BLaER1 (cell line): ENCODE measurements around the gene UBASH3B.
A peak's percentile ranks its signal among the peaks of the same experiment; 100 is the strongest.

ENCODE experiments used
- H3K27ac ChIP-seq: shearing (Covaris generic); formaldehyde crosslinking; 2 replicates; pipeline ENCODE4 v1.8.1; 2022
- H3K27me3 ChIP-seq: shearing (Covaris generic); formaldehyde crosslinking; 2 replicates; pipeline ENCODE4 v1.8.1; 2022
- H3K36me3 ChIP-seq: shearing (Covaris generic); formaldehyde crosslinking; 2 replicates; pipeline ENCODE4 v1.8.1; 2022
- H3K4me1 ChIP-seq: shearing (Covaris generic); formaldehyde crosslinking; 2 replicates; pipeline ENCODE4 v1.8.1; 2022
- H3K4me2 ChIP-seq: shearing (Covaris generic); formaldehyde crosslinking; 2 replicates; pipeline ENCODE4 v1.8.1; 2022
- H3K4me3 ChIP-seq: shearing (Covaris generic); formaldehyde crosslinking; 2 replicates; pipeline ENCODE4 v1.8.1; 2022
- H3K9ac ChIP-seq: shearing (Covaris generic); formaldehyde crosslinking; 2 replicates; pipeline ENCODE4 v1.8.1; 2022
- H3K9me3 ChIP-seq: shearing (Covaris generic); formaldehyde crosslinking; 2 replicates; pipeline ENCODE4 v1.8.1; 2022
- H4K20me1 ChIP-seq: shearing (Covaris generic); formaldehyde crosslinking; 2 replicates; pipeline ENCODE4 v1.8.1; 2022
- Cebpa-rat ChIP-seq: shearing (Covaris generic); IDR thresholded peaks from 2 replicates; pipeline ENCODE4 v1.8.1; 2022

The UBASH3B gene

DNA sequence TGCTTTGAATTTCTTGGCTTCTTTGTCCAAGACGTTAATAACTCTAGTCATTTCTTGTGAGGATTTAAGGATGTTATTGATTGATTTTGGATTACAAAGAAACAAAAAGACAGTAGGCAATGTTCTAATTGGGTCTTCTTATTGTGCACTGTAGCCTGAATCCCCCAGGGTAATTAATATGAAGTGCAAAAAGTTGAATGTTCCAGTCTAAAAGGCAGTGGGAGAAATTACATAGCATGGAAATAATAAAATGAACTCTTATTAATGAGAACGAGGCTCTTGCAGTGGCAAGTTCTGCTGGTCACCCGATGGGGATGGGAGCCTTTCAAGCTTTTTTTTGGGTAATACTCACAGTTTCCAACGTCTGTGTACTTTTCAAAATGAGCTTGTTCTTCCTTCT, 45.6 kb downstream of the UBASH3B start:
- peak overlapping the region; percentile 96 for H3K27ac ChIP-seq
- H3K27me3 ChIP-seq, result no peaks in the 10 kb centered on the region
- peaks cover 70% of the 10 kb centered on the region for H3K36me3 ChIP-seq
- 0 out of 2 replicates have a peak, but pooled peaks cover 2% of the 10 kb centered on the region for H4K20me1 ChIP-seq
- peak overlapping the region; percentile 87 for H3K4me2 ChIP-seq
- H3K4me3 ChIP-seq, result no peak overlapping the region
- H3K9ac ChIP-seq, result peak overlapping the region; percentile 51
- no peaks in the 10 kb centered on the region for H3K9me3 ChIP-seq
- peaks cover 97% of the 10 kb centered on the region for H3K4me1 ChIP-seq
- no peak for TF ChIP-seq Cebpa-rat

DNA sequence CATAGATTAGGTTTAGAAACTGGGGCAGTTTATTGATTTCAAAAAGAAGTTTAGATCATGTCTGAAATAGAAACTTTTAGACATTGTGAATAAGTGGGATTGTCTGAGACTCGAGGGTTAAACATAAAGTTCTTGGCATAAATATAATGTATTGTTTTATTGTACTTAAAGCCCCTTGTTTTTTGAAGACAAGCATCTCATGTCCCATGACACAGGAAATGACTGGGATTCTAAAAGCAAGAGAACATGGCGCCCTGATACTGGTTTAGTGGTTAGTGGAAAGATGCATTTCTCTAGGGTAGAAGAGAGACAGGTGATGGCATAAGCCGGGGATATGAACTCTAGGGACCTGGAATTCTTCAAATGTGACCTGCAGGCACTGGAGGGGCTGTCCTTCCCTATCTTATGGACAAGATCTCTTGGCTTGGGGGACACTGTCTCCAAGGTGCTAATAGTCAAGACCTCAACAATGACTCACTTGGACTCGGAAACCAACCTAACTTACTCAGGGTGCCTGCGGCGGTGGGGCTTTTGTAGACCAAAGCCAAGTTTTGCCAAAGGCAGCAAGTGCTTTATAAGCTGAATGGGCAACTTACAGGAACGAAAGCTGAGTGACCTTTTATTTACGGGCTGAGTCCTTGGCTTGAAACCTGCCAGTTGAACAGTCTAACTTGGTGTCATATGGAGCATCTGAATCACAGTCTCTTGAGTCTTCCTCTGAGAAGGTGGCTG, 48.2 kb downstream of the UBASH3B start:
- Histone ChIP-seq H4K20me1 (0 out of 2 replicates have a peak, but pooled peaks cover 6% of the 10 kb centered on the region), H3K36me3 (peaks cover 86% of the 10 kb centered on the region), H3K4me2 (peak overlapping the region; percentile 87), H3K4me3 (peak overlapping the region; percentile 9; the same call in 1 of the 2 replicates), H3K27me3 (no peaks in the 10 kb centered on the region), H3K9me3 (no peaks in the 10 kb centered on the region), H3K4me1 (peaks cover 100% of the 10 kb centered on the region), H3K9ac (peak overlapping the region; percentile 16; the same call in 1 of the 2 replicates), H3K27ac (peak overlapping the region; percentile 96)
- TF ChIP-seq Cebpa-rat, result no peak

DNA sequence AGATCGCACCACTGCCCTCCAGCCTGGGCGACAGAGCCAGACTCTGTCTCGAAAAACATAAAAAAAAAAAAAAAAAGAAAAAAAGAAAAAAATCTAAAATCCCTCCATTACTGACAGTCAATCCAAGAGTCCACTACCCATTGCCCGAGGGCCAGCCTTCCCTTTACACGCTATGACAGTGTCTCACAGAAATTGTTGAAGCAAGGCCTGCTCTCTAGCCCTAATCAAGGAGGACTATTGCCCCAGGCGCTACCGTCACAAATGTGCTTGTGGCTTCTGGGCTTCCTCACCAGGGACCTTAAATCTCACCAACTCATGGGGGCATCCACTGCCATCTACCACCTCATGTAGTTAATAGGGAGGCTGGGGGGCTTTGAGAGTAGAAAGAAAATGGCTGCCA, 49.9 kb downstream of the UBASH3B start:
- H4K20me1 ChIP-seq, result 0 out of 2 replicates have a peak, but pooled peaks cover 22% of the 10 kb centered on the region
- peak overlapping the region; percentile 62; the same call in 1 of the 2 replicates for H3K9ac ChIP-seq
- H3K4me2 ChIP-seq, result peak overlapping the region; percentile 87
- no peak overlapping the region; the same call in 1 of the 2 replicates for H3K4me3 ChIP-seq
- peaks cover 90% of the 10 kb centered on the region for H3K36me3 ChIP-seq
- peaks cover 100% of the 10 kb centered on the region for H3K4me1 ChIP-seq
- no peaks in the 10 kb centered on the region for H3K27me3 ChIP-seq
- no peak for TF ChIP-seq Cebpa-rat
- peak overlapping the region; percentile 96 for H3K27ac ChIP-seq
- no peaks in the 10 kb centered on the region for H3K9me3 ChIP-seq

DNA sequence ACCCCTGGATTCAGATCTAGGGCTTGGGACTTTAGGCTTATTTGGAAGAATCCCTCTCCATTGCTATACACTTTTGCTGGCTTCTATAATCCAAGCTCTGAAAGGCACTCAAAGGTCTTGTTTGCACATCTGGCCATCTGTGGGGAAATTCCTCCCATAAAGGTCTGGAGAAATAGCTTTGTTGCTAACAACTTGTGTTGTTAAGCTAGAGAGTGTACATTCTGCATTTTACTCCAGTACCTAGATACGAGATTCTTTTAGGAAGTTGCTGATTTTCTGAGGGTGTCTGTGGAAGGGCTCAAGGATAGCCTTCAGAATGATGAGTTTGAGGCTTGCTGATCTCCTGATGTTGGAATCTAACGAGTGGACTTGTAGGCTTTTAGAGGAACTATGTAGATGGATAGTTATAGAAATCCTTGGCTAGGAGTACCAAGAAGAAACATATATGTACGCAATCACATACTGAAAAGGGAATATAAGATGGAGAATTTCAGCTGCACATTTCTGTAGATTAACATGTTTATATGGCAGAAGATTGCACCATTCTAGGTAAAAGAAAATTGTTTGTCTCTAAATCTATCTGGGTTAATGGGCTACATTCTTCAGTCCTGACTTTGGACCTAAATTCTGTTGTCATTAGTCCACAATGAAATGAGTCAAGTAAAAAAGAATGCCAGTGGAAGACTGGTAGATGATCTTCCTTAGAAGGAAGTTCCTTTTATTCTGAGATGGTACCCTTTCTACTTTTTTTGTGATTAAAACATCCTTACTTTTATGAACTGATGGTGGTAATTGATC, 51.0 kb downstream of the UBASH3B start:
- peaks cover 100% of the 10 kb centered on the region for H3K4me1 ChIP-seq
- H3K9ac ChIP-seq, result peak overlapping the region; percentile 28; the same call in 1 of the 2 replicates
- peak overlapping the region; percentile 96 for H3K27ac ChIP-seq
- TF ChIP-seq Cebpa-rat, result no peak
- no peaks in the 10 kb centered on the region for H3K9me3 ChIP-seq
- peak overlapping the region; percentile 87 for H3K4me2 ChIP-seq
- H3K4me3 ChIP-seq, result no peak overlapping the region
- H3K27me3 ChIP-seq, result no peaks in the 10 kb centered on the region
- peaks cover 32% of the 10 kb centered on the region for H4K20me1 ChIP-seq
- peaks cover 90% of the 10 kb centered on the region for H3K36me3 ChIP-seq

DNA sequence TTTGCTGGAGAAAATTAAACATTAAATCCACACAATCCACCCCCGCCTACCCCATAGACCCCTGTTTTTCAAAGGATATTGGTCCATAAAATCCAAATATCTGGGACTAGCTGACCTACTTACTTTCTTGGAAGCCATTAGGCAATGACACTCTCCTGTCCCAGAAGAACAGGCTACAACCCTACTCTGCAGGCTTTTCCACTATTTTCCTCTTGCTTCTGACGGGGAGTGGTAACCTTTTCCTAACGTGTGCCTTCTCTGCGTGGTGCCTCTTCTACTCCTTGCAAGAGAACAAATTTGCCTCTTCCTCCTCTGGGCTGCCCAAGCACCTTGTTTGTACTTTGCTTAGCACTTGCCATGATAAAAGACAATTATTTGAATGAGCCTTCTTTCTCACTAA, 51.6 kb downstream of the UBASH3B start:
- no peak for TF ChIP-seq Cebpa-rat
- peak overlapping the region; percentile 25; the same call in 1 of the 2 replicates for H3K9ac ChIP-seq
- H4K20me1 ChIP-seq, result peaks cover 37% of the 10 kb centered on the region
- H3K27me3 ChIP-seq, result no peaks in the 10 kb centered on the region
- peaks cover 100% of the 10 kb centered on the region for H3K4me1 ChIP-seq
- H3K27ac ChIP-seq, result peak overlapping the region; percentile 96
- no peak overlapping the region for H3K4me3 ChIP-seq
- H3K4me2 ChIP-seq, result peak overlapping the region; percentile 87
- peaks cover 90% of the 10 kb centered on the region for H3K36me3 ChIP-seq
- H3K9me3 ChIP-seq, result no peaks in the 10 kb centered on the region

DNA sequence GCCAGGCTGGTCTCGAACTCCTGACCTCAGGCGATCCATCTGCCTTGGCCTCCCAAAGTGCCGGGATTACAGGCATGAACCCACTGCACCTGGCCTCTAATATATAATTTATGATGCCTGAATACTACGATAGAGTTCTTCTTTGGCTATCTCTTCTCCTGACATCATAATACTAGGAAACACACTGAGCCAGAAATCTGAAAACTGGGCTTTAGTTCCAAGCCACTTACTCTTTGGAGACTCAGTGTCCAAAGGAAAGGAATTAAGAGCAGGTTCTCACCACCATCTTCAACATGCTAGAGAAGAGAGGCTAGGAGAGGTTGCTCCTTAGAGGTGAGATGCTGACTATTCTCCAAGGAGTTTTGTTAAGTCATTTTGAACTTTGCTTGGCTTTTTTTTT, 52.4 kb downstream of the UBASH3B start:
- Histone ChIP-seq H3K9ac (no peak overlapping the region), H3K27ac (peak overlapping the region; percentile 96), H3K4me3 (no peak overlapping the region), H3K27me3 (no peaks in the 10 kb centered on the region), H3K9me3 (no peaks in the 10 kb centered on the region), H3K4me1 (peaks cover 100% of the 10 kb centered on the region), H3K36me3 (peaks cover 88% of the 10 kb centered on the region), H4K20me1 (peaks cover 37% of the 10 kb centered on the region), H3K4me2 (peak overlapping the region; percentile 87)
- TF ChIP-seq Cebpa-rat, result no peak

DNA sequence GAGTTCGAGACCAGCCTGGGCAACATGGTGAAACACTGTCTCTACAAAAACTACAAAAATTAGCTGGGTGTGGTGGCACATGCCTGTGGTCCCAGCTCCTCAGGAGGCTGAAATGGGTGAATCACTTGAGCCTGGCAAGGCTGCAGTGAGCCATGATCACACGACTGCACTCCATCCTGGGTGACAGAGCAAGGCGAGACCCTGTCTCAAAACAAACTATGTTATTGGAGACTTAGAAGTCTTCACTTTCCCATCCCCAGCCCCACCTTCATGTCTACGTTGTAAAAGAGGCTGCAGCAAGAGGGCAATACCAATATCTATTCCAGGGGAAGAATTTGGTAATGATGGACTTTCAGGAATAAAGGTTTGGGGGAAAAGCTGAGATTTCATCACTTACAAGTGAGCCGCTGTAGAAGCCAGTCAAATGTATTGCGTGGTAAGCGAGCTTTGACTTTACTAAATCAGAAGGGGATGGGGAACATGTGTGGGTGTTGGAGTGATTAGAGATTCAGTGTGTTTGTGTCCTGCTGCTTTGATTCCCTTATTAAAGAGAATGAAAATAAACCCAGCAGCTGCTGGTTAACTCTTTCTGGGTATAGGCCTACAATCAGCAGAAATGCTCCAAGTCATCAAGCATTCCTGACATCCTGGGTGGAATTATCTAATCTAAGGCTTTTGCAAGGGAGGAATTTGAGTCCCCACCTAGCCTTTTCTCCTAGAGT, 53.7 kb downstream of the UBASH3B start:
- no peak for TF ChIP-seq Cebpa-rat
- H3K9me3 ChIP-seq, result no peaks in the 10 kb centered on the region
- peaks cover 90% of the 10 kb centered on the region for H3K36me3 ChIP-seq
- peak overlapping the region; percentile 45; the same call in 1 of the 2 replicates for H3K9ac ChIP-seq
- H3K27ac ChIP-seq, result peak overlapping the region; percentile 69
- no peak overlapping the region for H3K4me3 ChIP-seq
- H3K4me1 ChIP-seq, result peaks cover 100% of the 10 kb centered on the region
- peaks cover 37% of the 10 kb centered on the region for H4K20me1 ChIP-seq
- no peaks in the 10 kb centered on the region for H3K27me3 ChIP-seq
- peak overlapping the region; percentile 87 for H3K4me2 ChIP-seq

DNA sequence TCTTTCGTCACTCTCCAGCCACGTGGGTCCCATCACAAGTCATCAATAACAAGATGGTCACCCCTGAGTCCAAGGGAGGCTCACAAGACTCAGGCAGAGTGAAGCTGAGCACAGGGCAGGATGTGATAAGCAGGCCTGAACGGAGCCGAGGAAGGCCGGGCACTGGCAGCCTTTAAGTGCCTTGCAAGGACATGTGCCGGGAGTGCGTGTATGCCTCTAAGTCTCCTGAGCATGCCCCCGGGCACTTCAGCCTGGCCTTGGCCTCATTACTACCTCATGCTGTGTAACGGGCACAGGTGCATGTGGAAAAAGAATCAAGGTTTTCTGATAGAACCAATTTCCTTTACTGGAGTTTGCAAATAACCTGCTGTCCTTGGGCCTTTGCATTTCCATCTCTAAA, 55.8 kb downstream of the UBASH3B start:
- Histone ChIP-seq H3K27ac (peak overlapping the region; percentile 69), H4K20me1 (peaks cover 32% of the 10 kb centered on the region), H3K4me3 (no peak overlapping the region), H3K9ac (no peak overlapping the region), H3K27me3 (no peaks in the 10 kb centered on the region), H3K4me2 (peak overlapping the region; percentile 87), H3K36me3 (peaks cover 94% of the 10 kb centered on the region), H3K9me3 (no peaks in the 10 kb centered on the region), H3K4me1 (peaks cover 100% of the 10 kb centered on the region)
- no peak for TF ChIP-seq Cebpa-rat

DNA sequence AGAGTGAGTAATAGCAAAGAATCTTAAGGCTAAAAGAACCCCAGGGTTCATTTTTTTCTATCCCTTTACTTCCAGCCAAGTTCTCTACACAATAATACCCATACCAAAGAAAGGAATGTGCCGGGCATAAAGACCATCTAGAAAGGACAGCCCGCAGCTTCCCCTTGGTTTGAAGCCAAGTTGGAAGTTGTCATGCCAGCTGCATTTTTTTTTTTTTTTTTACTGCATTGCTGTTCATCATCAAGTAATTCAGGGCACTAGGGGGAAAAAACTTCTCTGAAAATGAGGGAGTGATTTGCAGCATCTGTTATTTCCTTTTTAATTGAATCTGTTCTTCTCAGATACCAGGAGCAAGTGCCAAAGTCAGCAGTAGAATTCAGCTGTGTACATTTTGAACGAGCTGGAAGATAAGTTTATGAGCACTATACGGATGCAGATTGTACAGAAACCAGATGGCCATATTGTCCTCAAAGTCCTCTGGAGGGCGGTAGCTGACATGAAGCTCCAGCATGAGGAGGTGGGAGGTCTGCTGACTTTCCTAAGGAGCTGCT, 56.4 kb downstream of the UBASH3B start:
- no peak for TF ChIP-seq Cebpa-rat
- Histone ChIP-seq H3K4me3 (no peak overlapping the region), H3K9me3 (no peaks in the 10 kb centered on the region), H3K36me3 (peaks cover 92% of the 10 kb centered on the region), H4K20me1 (peaks cover 31% of the 10 kb centered on the region), H3K27me3 (no peaks in the 10 kb centered on the region), H3K27ac (peak overlapping the region; percentile 69), H3K4me1 (peaks cover 100% of the 10 kb centered on the region), H3K4me2 (peak overlapping the region; percentile 87), H3K9ac (no peak overlapping the region)
